CD4-positive, alpha-beta T cell treated with Interleukin-1 beta for 1 hour (primary cell): ENCODE data around the gene TMEM138.

Source experiments
- DNase-seq, 2 donors: peaks; one replicate each; pipeline ENCODE4 v3.0.0-alpha.2; 2020 to 2022

The TMEM138 gene

GRCh38 chr11:61361741-61362541, at the start of gene TMEM138, which contains the start of gene CYB561A3:
Gene TMEM138 (plus strand): TSS chr11:61362374. CDS start chr11:61364391, 2,017 bp downstream.
Gene CYB561A3 (minus strand): TSS chr11:61361882. CDS start chr11:61356713, 5,169 bp downstream.
- DNase-seq: peak; percentile 88 to 90

- DNase-seq: no peak
Measured at GRCh38 chr11:61315260-61315659, 46.9 kb upstream of the TMEM138 start.

- DNase-seq: no peak
Measured at GRCh38 chr11:61325649-61326414, 36.3 kb upstream of the TMEM138 start.

- no peak for DNase-seq
Measured at GRCh38 chr11:61327669-61328071, 34.5 kb upstream of the TMEM138 start.

- no peak for DNase-seq
Measured at GRCh38 chr11:61328351-61328750, 33.8 kb upstream of the TMEM138 start.

- DNase-seq: no peak
Measured at GRCh38 chr11:61329871-61330270, 32.3 kb upstream of the TMEM138 start.

- DNase-seq: no peak
Measured at GRCh38 chr11:61331651-61332050, 30.5 kb upstream of the TMEM138 start.

GRCh38 chr11:61332281-61332796, 29.8 kb upstream of the TMEM138 start:
- DNase-seq: no peak

- DNase-seq: peak; percentile 95 to 96
Measured at GRCh38 chr11:61332797-61333549, 29.2 kb upstream of the TMEM138 start, which contains the start of the genes DDB1 and TKFC. Gene DDB1 (minus strand): TSS chr11:61333105. CDS start chr11:61332968, 137 bp downstream. Gene TKFC (plus strand): TSS chr11:61333228. CDS start chr11:61334729, 1,501 bp downstream.

GRCh38 chr11:61333550-61334433, 28.4 kb upstream of the TMEM138 start:
- peak in 1 of 2 donors; percentile 5 for DNase-seq

GRCh38 chr11:61334434-61335354, 27.5 kb upstream of the TMEM138 start:
- DNase-seq: no peak

GRCh38 chr11:61335355-61335710, 26.8 kb upstream of the TMEM138 start:
- no peak for DNase-seq

- DNase-seq: peak; percentile 84
Measured at GRCh38 chr11:61336171-61336935, 25.8 kb upstream of the TMEM138 start.

- DNase-seq: no peak
Measured at GRCh38 chr11:61337706-61338470, 24.3 kb upstream of the TMEM138 start.

- DNase-seq: no peak
Measured at GRCh38 chr11:61338783-61339489, 23.2 kb upstream of the TMEM138 start.

GRCh38 chr11:61339490-61339878, 22.7 kb upstream of the TMEM138 start:
- DNase-seq: no peak

GRCh38 chr11:61340979-61341378, 21.2 kb upstream of the TMEM138 start:
- no peak for DNase-seq

GRCh38 chr11:61341706-61342105, 20.5 kb upstream of the TMEM138 start:
- DNase-seq: no peak
